H1 (cell line): ENCODE data around the gene ZNF273. TPM values are rescaled to one million over a fixed set of nuclear protein-coding genes. Genes with fewer than 3 reads are reported as not detected.
A peak's percentile ranks its signal among the peaks of the same experiment; 100 is the strongest.

ENCODE experiments used
- CTCF ChIA-PET: fragments of 300-600 bp; sonication (Branson Sonifier 250); formaldehyde crosslinking; loops from one replicate; lab custom pipeline; 2021; ENCODE audit not compliant: partially characterized antibody; lab: Charles Lee
- POLR2A ChIA-PET: fragments of 300-600 bp; sonication (Branson Sonifier 250); formaldehyde crosslinking; loops from one replicate; lab custom pipeline; 2021; ENCODE audit warnings: inconsistent platforms; ENCODE audit not compliant: partially characterized antibody; lab: Charles Lee
- DNase-seq, 2 experiments: peaks; one replicate each; pipeline versions ENCODE4 v3.0.0 to v3.0.0-alpha.2; 2010 to 2022; ENCODE audit warnings: low spot score in 2 of 2, low read depth in 1 of 2, mixed read lengths in 1 of 2
- FAIRE-seq: peaks from 2 replicates; lab custom pipeline; 2011; peaks lifted over from hg19 to GRCh38; lab: Jason Lieb, UNC
- H2AFZ ChIP-seq: 2 replicates; pipeline ENCODE4 v1.8.1; 2012; ENCODE audit warnings: low read length, inconsistent platforms
- H2AK5ac ChIP-seq: 2 replicates; pipeline ENCODE4 v1.6.1; 2013; ENCODE audit warnings: low read depth, low read length
- H2BK120ac ChIP-seq: replicated peaks from 2 replicates; pipeline ENCODE3; 2013; ENCODE audit warnings: low read depth, low read length, inconsistent platforms
- H2BK12ac ChIP-seq: 2 replicates; pipeline ENCODE4 v1.6.1; 2013; ENCODE audit warnings: low read depth, low read length
- H2BK15ac ChIP-seq: 2 replicates; pipeline ENCODE4 v1.6.1; 2013; ENCODE audit warnings: low read length
- H2BK20ac ChIP-seq: 2 replicates; pipeline ENCODE4 v1.6.1; 2013; ENCODE audit warnings: low read length
- H2BK5ac ChIP-seq: 2 replicates; pipeline ENCODE4 v1.6.1; 2013; ENCODE audit warnings: low read depth, low read length
- H3K14ac ChIP-seq: 2 replicates; pipeline ENCODE4 v1.6.1; 2013; ENCODE audit warnings: inconsistent platforms; ENCODE audit not compliant: insufficient read length
- H3K18ac ChIP-seq: 2 replicates; pipeline ENCODE4 v1.6.1; 2013; ENCODE audit warnings: low read length; ENCODE audit errors: extremely low read depth
- H3K23ac ChIP-seq: 2 replicates; pipeline ENCODE4 v1.6.1; 2013; ENCODE audit warnings: inconsistent platforms; ENCODE audit not compliant: insufficient read length
- H3K23me2 ChIP-seq: 2 replicates; pipeline ENCODE4 v1.6.1; 2013; ENCODE audit warnings: low read depth, low read length
- H3K27ac ChIP-seq: 2 replicates; pipeline ENCODE4 v1.6.1; 2011; ENCODE audit warnings: low read depth, low read length, inconsistent platforms
- H3K27me3 ChIP-seq, 4 experiments: replicated peaks in 1 of 4; 1 replicate in 1 of 4; 2 replicates in 3 of 4; pipeline versions ENCODE4 v1.6.1 to v1.8.1; 2011 to 2013; ENCODE audit warnings: low read length in 3 of 4, mild to moderate bottlenecking in 3 of 4, inconsistent platforms in 2 of 4, mixed read lengths in 2 of 4, moderate library complexity in 1 of 4; ENCODE audit not compliant: control insufficient read depth in 3 of 4, insufficient read depth in 3 of 4; ENCODE audit errors: extremely low read depth in 1 of 4
- H3K36me3 ChIP-seq, 4 experiments: 2 replicates each; pipeline versions ENCODE4 v1.6.1 to v1.8.1; 2011 to 2013; ENCODE audit warnings: mild to moderate bottlenecking in 4 of 4, low read length in 3 of 4, moderate library complexity in 2 of 4, control low read depth in 1 of 4, inconsistent platforms in 1 of 4; ENCODE audit not compliant: insufficient read depth in 4 of 4, control insufficient read depth in 2 of 4
- H3K4ac ChIP-seq: replicated peaks from 2 replicates; pipeline ENCODE3; 2013; ENCODE audit warnings: low read length, low read depth, mixed read lengths, inconsistent platforms; ENCODE audit not compliant: insufficient read length
- H3K4me1 ChIP-seq, 4 experiments: replicated peaks in 1 of 4; 1 replicate in 1 of 4; 2 replicates in 3 of 4; pipeline versions ENCODE4 v1.6.1 to v1.8.1; 2011 to 2013; ENCODE audit warnings: low read length in 3 of 4, inconsistent platforms in 2 of 4, mixed read lengths in 1 of 4; ENCODE audit not compliant: insufficient read depth in 4 of 4, control insufficient read depth in 3 of 4
- H3K4me2 ChIP-seq, 2 experiments: 2 replicates each; pipeline versions ENCODE4 v1.6.1 to v1.8.1; 2011 to 2013; ENCODE audit warnings: low read depth in 2 of 2, low read length in 2 of 2, control low read depth in 1 of 2, inconsistent platforms in 1 of 2, mild to moderate bottlenecking in 1 of 2; ENCODE audit not compliant: insufficient read depth in 1 of 2
- H3K4me3 ChIP-seq, 4 experiments: fragments of 200-600, 300-600 bp in 1 of 4; sonication (generic), shearing (Covaris generic), sonication (Bioruptor Twin) in 1 of 4; 2 replicates each; pipeline versions ENCODE4 v1.5.1 to v1.8.1; 2011 to 2016; ENCODE audit warnings: low read length in 4 of 4, low read depth in 3 of 4, control low read depth in 2 of 4, inconsistent platforms in 2 of 4, mild to moderate bottlenecking in 2 of 4, mixed read lengths in 1 of 4, moderate library complexity in 1 of 4; ENCODE audit not compliant: insufficient read depth in 2 of 4; ENCODE audit errors: extremely low read depth in 1 of 4
- H3K56ac ChIP-seq: replicated peaks from 2 replicates; pipeline ENCODE3; 2013; ENCODE audit warnings: low read depth, mild to moderate bottlenecking, mixed read lengths, low read length, inconsistent platforms; ENCODE audit not compliant: insufficient read length
- H3K79me1 ChIP-seq: 2 replicates; pipeline ENCODE4 v1.6.1; 2013; ENCODE audit warnings: low read depth, low read length, control low read depth
- H3K79me2 ChIP-seq, 2 experiments: 2 replicates each; pipeline versions ENCODE4 v1.6.1 to v1.8.1; 2012 to 2013; ENCODE audit warnings: low read length in 2 of 2, mild to moderate bottlenecking in 2 of 2, inconsistent platforms in 1 of 2; ENCODE audit not compliant: insufficient read depth in 2 of 2, control insufficient read depth in 1 of 2
- H3K9ac ChIP-seq, 4 experiments: replicated peaks in 1 of 4; 1 replicate in 1 of 4; 2 replicates in 3 of 4; pipeline versions ENCODE4 v1.6.1 to v1.8.1; 2011 to 2013; ENCODE audit warnings: low read depth in 3 of 4, low read length in 3 of 4, control low read depth in 2 of 4, mild to moderate bottlenecking in 2 of 4, moderate library complexity in 2 of 4, inconsistent platforms in 1 of 4; ENCODE audit errors: extremely low read depth in 1 of 4
- H3K9me3 ChIP-seq, 2 experiments: 2 replicates each; pipeline versions ENCODE4 v1.6.1 to v1.8.1; 2012 to 2013; ENCODE audit warnings: mild to moderate bottlenecking in 2 of 2, moderate library complexity in 2 of 2, control low read depth in 1 of 2, inconsistent platforms in 1 of 2, low read depth in 1 of 2, low read length in 1 of 2, mixed read lengths in 1 of 2; ENCODE audit not compliant: insufficient read depth in 2 of 2
- H4K20me1 ChIP-seq, 2 experiments: replicated peaks in 1 of 2; 2 replicates each; pipeline versions ENCODE3 to v1.8.1; 2011 to 2013; ENCODE audit warnings: inconsistent platforms in 2 of 2, low read length in 2 of 2, mild to moderate bottlenecking in 1 of 2; ENCODE audit not compliant: insufficient read depth in 2 of 2, control insufficient read depth in 1 of 2
- H4K5ac ChIP-seq: 2 replicates; pipeline ENCODE4 v1.6.1; 2013; ENCODE audit warnings: low read length, low read depth, mixed read lengths, inconsistent platforms; ENCODE audit not compliant: insufficient read length
- H4K8ac ChIP-seq: 2 replicates; pipeline ENCODE4 v1.8.0; 2013; ENCODE audit warnings: mild to moderate bottlenecking, moderate library complexity, low read length, inconsistent platforms; ENCODE audit not compliant: insufficient read depth; ENCODE audit errors: extremely low read depth
- H4K91ac ChIP-seq: replicated peaks from 2 replicates; pipeline ENCODE3; 2013; ENCODE audit warnings: low read length, mixed read lengths, inconsistent platforms; ENCODE audit not compliant: insufficient read length
- BACH1 ChIP-seq: IDR thresholded peaks from 2 replicates; pipeline ENCODE4 v1.6.1; 2012; ENCODE audit warnings: low read length, improper control_type of control experiment
- BCL11A ChIP-seq, 2 experiments: IDR thresholded peaks; one replicate each; pipeline ENCODE4 v1.6.1; 2011; ENCODE audit warnings: low read depth in 2 of 2, low read length in 2 of 2, mild to moderate bottlenecking in 2 of 2
- CHD2 ChIP-seq: IDR thresholded peaks from 2 replicates; pipeline ENCODE4 v1.6.1; 2012; ENCODE audit warnings: low read length, improper control_type of control experiment
- E2F6 ChIP-seq: IDR thresholded peaks from 2 replicates; pipeline ENCODE4 v1.6.1; 2012; ENCODE audit warnings: inconsistent platforms
- HDAC6 ChIP-seq: IDR thresholded peaks from one replicate; pipeline ENCODE4 v1.7.1; 2012; ENCODE audit warnings: low read depth, mild to moderate bottlenecking, inconsistent platforms, low read length, moderate library complexity
- POLR2A ChIP-seq, 2 experiments: IDR thresholded peaks; 1 replicate in 1 of 2; 2 replicates in 1 of 2; pipeline ENCODE4 v1.6.1; 2011; ENCODE audit warnings: low read depth in 2 of 2, low read length in 2 of 2, mild to moderate bottlenecking in 2 of 2; ENCODE audit errors: control extremely low read depth in 1 of 2
- POU5F1 ChIP-seq: IDR thresholded peaks from 2 replicates; pipeline ENCODE4 v1.6.1; 2011; ENCODE audit warnings: low read depth, mild to moderate bottlenecking, low read length, moderate library complexity
- SIN3A ChIP-seq, 2 experiments: IDR thresholded peaks in 1 of 2; conservative IDR thresholded peaks in 1 of 2; 2 replicates each; pipeline ENCODE4 v1.6.1; 2011 to 2012; ENCODE audit warnings: low read length in 2 of 2, improper control_type of control experiment in 1 of 2, low read depth in 1 of 2, mild to moderate bottlenecking in 1 of 2
- SP4 ChIP-seq: IDR thresholded peaks from 2 replicates; pipeline ENCODE4 v1.6.1; 2012; ENCODE audit warnings: low read length, inconsistent platforms
- TAF1 ChIP-seq: IDR thresholded peaks from 2 replicates; pipeline ENCODE4 v1.6.1; 2011; ENCODE audit warnings: mild to moderate bottlenecking, low read depth, low read length
- TAF7 ChIP-seq: optimal IDR thresholded peaks from 2 replicates; pipeline ENCODE3; 2011; ENCODE audit warnings: low read depth, mild to moderate bottlenecking, inconsistent platforms, low read length, moderate library complexity, borderline replicate concordance
- TBP ChIP-seq: IDR thresholded peaks from 2 replicates; pipeline ENCODE4 v1.6.1; 2011; ENCODE audit warnings: low read depth, low read length, improper control_type of control experiment
- TEAD4 ChIP-seq: IDR thresholded peaks from 2 replicates; pipeline ENCODE4 v1.6.1; 2012; ENCODE audit warnings: low read depth, low read length, inconsistent platforms, mixed read lengths
- ZNF274 ChIP-seq: IDR thresholded peaks from 2 replicates; pipeline ENCODE4 v1.7.0; 2012; ENCODE audit warnings: low read length, borderline replicate concordance; ENCODE audit errors: extremely low read depth
- WGBS, 2 experiments: shearing (Covaris generic) in 1 of 2; methylation state at CpG; one replicate each; pipeline versions ENCODE4 v1.1.6 to v1.1.7; 2013 to 2015; ENCODE audit warnings: low lambda C conversion rate in 2 of 2, mixed read lengths in 2 of 2, inconsistent platforms in 1 of 2, low coverage in 1 of 2, missing lambda C conversion rate in 1 of 2; ENCODE audit not compliant: insufficient replicate concordance in 2 of 2, insufficient coverage in 1 of 2, insufficient read length in 1 of 2; ENCODE audit errors: extremely low coverage in 1 of 2, missing lambda C conversion rate in 1 of 2; 5-methylcytosine and 5-hydroxymethylcytosine counted together
- polyA plus RNA-seq, 7 experiments: library from polyadenylated mRNA; depleted of rRNA in 3 of 7; stranded (reverse) in 5 of 7; unstranded in 2 of 7; fragments of >200 nt in 5 of 7; fragments of 200-250 nt in 2 of 7; gene quantifications; 1 replicate in 5 of 7; 2 replicates in 1 of 7; 4 replicates in 1 of 7; pipeline versions ENCODE4 v1.2.1 to v1.2.3, GENCODE V29; 2011 to 2013; ENCODE audit warnings: missing spikeins in 2 of 7, mixed read lengths in 2 of 7
- total RNA-seq: library from RNA; stranded (reverse); fragmentation: NEBNext Ultra II Directional; extraction: Animal tissue kit (Norgen Biotek cat#: 25700); gene quantifications from 2 replicates; pipeline ENCODE4 v1.2.1, GENCODE V29; 2021

Gene ZNF273
- total and polyA plus RNA-seq, 2 of the 8 experiments (the other 6 are each of a cell fraction or from before 2014, with no cell fraction given): 6.2 to 23.2 TPM

DNA sequence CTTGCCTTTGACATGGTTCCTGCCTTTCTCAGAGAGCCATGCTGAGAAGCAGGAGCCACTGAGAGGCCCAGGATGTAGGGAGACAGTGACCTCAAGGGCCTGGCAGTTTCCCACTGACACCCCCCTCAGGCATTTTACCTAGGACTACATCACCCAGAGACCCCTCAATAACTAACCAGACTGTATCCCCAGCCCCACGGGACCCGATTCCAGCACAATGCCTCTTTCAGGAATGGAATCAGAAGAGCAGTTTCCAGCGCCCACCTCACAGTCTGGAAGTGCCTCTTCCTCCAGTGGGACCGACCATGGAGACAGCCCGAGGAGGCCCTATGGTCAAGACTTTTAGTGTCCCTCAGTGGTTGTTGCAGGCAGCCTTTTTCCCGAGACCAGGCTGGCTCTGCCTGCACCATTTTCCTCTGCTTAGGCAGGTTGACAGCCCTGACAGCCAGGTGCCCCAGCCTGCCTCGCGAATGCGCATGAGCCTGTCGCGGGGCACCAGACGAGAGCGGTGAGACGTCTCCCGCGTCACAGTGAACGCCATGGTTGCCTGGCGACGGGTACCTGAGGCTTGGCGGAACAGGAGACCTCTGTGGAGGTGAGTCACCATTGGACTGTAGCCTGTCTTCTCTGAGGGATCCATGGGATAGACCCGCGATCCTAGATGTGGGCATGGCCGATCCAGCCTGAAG, 28.4 kb upstream of the ZNF273 start:
- Histone ChIP-seq H3K56ac (no peak overlapping the region), H3K36me3 (no peaks in the 10 kb centered on the region), H3K4me3 (no peak overlapping the region), H4K20me1 (no peaks in the 10 kb centered on the region), H3K4me1 (no peaks in the 10 kb centered on the region; a peak in 1 of 7 replicates), H2BK120ac (no peak overlapping the region), H3K4me2 (no peak overlapping the region), H2AFZ (no peak overlapping the region), H3K4ac (no peak overlapping the region), H3K9me3 (peaks cover 2 to 44% of the 10 kb centered on the region in 2 experiments; a peak in 2 of 4 replicates), H2BK12ac (no peak overlapping the region), H2BK15ac (no peak overlapping the region), H3K27ac (no peak overlapping the region), H3K79me1 (no peaks in the 10 kb centered on the region; the same call in 1 of the 2 replicates), H2BK20ac (no peak overlapping the region), H3K23me2 (no peaks in the 10 kb centered on the region), H2BK5ac (no peak overlapping the region), H3K9ac (no peak overlapping the region), H4K91ac (no peak overlapping the region), H3K14ac (no peak overlapping the region), H4K5ac (no peak overlapping the region), H2AK5ac (no peak overlapping the region), H4K8ac (no peak overlapping the region), H3K23ac (no peak overlapping the region), H3K18ac (no peak overlapping the region), H3K27me3 (peaks cover 0 to 7% (median 6%) of the 10 kb centered on the region in 4 experiments; a peak in 5 of 7 replicates), H3K79me2 (no peaks in the 10 kb centered on the region)
- no peak for FAIRE-seq
- CTCF ChIA-PET: no interaction called here
- POLR2A ChIA-PET: no interaction called here
- 88% methylated on average over 21 of the region's 23 CpGs; no CpG with 5 or more reads in 1 of the 2 experiments for WGBS, 2 experiments
- DNase-seq: peak in 1 of 2 experiments; percentile 27
- no peak for TF ChIP-seq SIN3A (conservative IDR thresholded peaks at IDR 0.05 in 1 of 2, IDR thresholded peaks at IDR 0.05 in 1 of 2; ENCODE audit: low read depth in 1 of 2, low read length in 2 of 2)
- no peak for TF ChIP-seq E2F6
- TF ChIP-seq TAF7: no peak
- no peak for TF ChIP-seq SP4
- TF ChIP-seq BCL11A (IDR thresholded peaks at IDR 0.05; ENCODE audit: low read depth in 2 of 2, low read length in 2 of 2): no peak
- TF ChIP-seq HDAC6: no peak
- no peak for TF ChIP-seq TAF1
- no peak for TF ChIP-seq CHD2
- TF ChIP-seq POLR2A (IDR thresholded peaks at IDR 0.05; ENCODE audit: control extremely low read depth in 1 of 2, low read depth in 2 of 2, low read length in 2 of 2): no peak
- no peak for TF ChIP-seq TEAD4
- TF ChIP-seq TBP: no peak
- no peak for TF ChIP-seq ZNF274
- TF ChIP-seq POU5F1: no peak
- no peak for TF ChIP-seq BACH1
